ENCODE results near the gene PRXL2B. TPM values are rescaled to one million over a fixed set of nuclear protein-coding genes. Genes with fewer than 3 reads are reported as not detected.

The PRXL2B gene
- total and polyA plus RNA-seq, 2 experiments from 2014 or later, result 25.5 to 44.0 TPM

DNA sequence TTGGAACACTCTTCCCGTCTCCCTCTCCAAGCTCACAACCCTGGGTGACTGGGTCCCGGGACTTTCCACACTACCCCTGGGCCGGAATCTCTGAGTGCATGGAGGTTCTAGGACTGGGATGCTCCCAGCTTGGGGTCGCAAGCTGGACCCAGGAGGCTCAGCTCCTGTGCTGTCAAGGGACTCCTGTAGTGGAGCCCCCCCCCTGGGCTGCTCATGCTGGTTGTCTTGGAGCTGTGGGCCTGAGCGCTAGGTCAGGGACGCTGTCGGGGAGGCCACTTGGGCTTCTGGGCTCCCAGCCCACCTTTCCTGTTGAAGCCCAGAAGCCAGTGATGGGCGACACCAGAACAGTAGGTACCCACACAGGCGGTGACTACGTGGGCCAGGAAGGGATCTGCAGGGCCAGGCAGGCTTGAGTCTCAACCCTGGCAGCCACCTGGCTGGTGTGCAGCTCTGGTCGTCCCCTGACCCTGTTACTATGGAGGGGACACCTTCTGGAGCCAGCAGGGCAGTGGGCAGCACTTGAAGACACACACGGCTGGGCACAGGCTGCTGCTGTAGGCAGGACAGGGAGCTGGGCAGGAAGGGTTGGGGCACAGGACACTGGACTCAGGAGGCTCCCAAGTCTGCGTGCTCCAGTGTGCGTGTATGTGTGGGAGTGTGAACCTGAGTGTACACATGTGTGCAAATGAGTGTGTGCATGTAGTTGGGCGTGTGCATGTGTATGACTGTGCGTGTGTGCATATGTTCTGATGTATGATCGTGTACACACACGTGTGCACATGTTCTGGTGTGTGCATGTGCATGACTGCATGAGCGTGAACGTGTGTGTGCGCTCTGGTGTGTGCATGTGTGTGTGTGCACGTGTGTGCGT lies 43.3 kb downstream of the PRXL2B start:
- no peak overlapping the region for H3K27ac Mint-ChIP-seq
- peaks cover 8% of the 10 kb centered on the region for H3K9me3 Mint-ChIP-seq
- H2AFZ ChIP-seq, result no peak overlapping the region
- ATAC-seq (no peak), DNase-seq (ENCODE audit: low spot score) (no peak)
- H3K36me3 Mint-ChIP-seq (ENCODE audit: low read depth), result no peaks in the 10 kb centered on the region
- peaks cover 18% of the 10 kb centered on the region for H3K4me1 Mint-ChIP-seq
- H3K4me1 ChIP-seq (ENCODE audit: insufficient read depth), result peaks cover 11% of the 10 kb centered on the region
- H3K4me3 Mint-ChIP-seq, result peak overlapping the region; percentile 63
- no peaks in the 10 kb centered on the region for H3K36me3 ChIP-seq (ENCODE audit: insufficient read depth)
- H3K27ac ChIP-seq (ENCODE audit: low read depth), result no peak overlapping the region
- no peaks in the 10 kb centered on the region for H4K20me1 ChIP-seq (replicated peaks; ENCODE audit: insufficient read depth)
- no peak for TF ChIP-seq ZNF331 (CRISPR knock-in tag; IDR thresholded peaks at IDR 0.05; ENCODE audit: low read depth)
- TF ChIP-seq EZH2phosphoT487 (IDR thresholded peaks at IDR 0.05; ENCODE audit: unreplicated experiment), result no peak
- no peak for TF ChIP-seq JUNB (IDR thresholded peaks at IDR 0.05; ENCODE audit: unreplicated experiment)
- no peak for TF ChIP-seq POLR2AphosphoS5 (IDR thresholded peaks at IDR 0.05; ENCODE audit: low read depth)
- TF ChIP-seq, protein P1, sequence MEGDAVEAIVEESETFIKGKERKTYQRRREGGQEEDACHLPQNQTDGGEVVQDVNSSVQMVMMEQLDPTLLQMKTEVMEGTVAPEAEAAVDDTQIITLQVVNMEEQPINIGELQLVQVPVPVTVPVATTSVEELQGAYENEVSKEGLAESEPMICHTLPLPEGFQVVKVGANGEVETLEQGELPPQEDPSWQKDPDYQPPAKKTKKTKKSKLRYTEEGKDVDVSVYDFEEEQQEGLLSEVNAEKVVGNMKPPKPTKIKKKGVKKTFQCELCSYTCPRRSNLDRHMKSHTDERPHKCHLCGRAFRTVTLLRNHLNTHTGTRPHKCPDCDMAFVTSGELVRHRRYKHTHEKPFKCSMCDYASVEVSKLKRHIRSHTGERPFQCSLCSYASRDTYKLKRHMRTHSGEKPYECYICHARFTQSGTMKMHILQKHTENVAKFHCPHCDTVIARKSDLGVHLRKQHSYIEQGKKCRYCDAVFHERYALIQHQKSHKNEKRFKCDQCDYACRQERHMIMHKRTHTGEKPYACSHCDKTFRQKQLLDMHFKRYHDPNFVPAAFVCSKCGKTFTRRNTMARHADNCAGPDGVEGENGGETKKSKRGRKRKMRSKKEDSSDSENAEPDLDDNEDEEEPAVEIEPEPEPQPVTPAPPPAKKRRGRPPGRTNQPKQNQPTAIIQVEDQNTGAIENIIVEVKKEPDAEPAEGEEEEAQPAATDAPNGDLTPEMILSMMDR (conservative IDR thresholded peaks at IDR 0.05; ENCODE audit: low read depth in 2 of 2), result no peak
- no peak for TF ChIP-seq EZH2 (IDR thresholded peaks at IDR 0.05; ENCODE audit: low read depth, unreplicated experiment)
- TF ChIP-seq STAT1 (IDR thresholded peaks at IDR 0.05; ENCODE audit: unreplicated experiment), result no peak
- no peak for TF ChIP-seq NANOG (IDR thresholded peaks at IDR 0.05; ENCODE audit: borderline replicate concordance)
- no peak for TF ChIP-seq ZNF114 (CRISPR knock-in tag; IDR thresholded peaks at IDR 0.05)
- no peak for TF ChIP-seq REST (IDR thresholded peaks at IDR 0.05; ENCODE audit: unreplicated experiment)
- no peak for TF ChIP-seq ETS1 (IDR thresholded peaks at IDR 0.05)
- no peak for TF ChIP-seq CREB1 (CRISPR knock-in tag; IDR thresholded peaks at IDR 0.05; ENCODE audit: low read depth)
- TF ChIP-seq, protein P2, sequence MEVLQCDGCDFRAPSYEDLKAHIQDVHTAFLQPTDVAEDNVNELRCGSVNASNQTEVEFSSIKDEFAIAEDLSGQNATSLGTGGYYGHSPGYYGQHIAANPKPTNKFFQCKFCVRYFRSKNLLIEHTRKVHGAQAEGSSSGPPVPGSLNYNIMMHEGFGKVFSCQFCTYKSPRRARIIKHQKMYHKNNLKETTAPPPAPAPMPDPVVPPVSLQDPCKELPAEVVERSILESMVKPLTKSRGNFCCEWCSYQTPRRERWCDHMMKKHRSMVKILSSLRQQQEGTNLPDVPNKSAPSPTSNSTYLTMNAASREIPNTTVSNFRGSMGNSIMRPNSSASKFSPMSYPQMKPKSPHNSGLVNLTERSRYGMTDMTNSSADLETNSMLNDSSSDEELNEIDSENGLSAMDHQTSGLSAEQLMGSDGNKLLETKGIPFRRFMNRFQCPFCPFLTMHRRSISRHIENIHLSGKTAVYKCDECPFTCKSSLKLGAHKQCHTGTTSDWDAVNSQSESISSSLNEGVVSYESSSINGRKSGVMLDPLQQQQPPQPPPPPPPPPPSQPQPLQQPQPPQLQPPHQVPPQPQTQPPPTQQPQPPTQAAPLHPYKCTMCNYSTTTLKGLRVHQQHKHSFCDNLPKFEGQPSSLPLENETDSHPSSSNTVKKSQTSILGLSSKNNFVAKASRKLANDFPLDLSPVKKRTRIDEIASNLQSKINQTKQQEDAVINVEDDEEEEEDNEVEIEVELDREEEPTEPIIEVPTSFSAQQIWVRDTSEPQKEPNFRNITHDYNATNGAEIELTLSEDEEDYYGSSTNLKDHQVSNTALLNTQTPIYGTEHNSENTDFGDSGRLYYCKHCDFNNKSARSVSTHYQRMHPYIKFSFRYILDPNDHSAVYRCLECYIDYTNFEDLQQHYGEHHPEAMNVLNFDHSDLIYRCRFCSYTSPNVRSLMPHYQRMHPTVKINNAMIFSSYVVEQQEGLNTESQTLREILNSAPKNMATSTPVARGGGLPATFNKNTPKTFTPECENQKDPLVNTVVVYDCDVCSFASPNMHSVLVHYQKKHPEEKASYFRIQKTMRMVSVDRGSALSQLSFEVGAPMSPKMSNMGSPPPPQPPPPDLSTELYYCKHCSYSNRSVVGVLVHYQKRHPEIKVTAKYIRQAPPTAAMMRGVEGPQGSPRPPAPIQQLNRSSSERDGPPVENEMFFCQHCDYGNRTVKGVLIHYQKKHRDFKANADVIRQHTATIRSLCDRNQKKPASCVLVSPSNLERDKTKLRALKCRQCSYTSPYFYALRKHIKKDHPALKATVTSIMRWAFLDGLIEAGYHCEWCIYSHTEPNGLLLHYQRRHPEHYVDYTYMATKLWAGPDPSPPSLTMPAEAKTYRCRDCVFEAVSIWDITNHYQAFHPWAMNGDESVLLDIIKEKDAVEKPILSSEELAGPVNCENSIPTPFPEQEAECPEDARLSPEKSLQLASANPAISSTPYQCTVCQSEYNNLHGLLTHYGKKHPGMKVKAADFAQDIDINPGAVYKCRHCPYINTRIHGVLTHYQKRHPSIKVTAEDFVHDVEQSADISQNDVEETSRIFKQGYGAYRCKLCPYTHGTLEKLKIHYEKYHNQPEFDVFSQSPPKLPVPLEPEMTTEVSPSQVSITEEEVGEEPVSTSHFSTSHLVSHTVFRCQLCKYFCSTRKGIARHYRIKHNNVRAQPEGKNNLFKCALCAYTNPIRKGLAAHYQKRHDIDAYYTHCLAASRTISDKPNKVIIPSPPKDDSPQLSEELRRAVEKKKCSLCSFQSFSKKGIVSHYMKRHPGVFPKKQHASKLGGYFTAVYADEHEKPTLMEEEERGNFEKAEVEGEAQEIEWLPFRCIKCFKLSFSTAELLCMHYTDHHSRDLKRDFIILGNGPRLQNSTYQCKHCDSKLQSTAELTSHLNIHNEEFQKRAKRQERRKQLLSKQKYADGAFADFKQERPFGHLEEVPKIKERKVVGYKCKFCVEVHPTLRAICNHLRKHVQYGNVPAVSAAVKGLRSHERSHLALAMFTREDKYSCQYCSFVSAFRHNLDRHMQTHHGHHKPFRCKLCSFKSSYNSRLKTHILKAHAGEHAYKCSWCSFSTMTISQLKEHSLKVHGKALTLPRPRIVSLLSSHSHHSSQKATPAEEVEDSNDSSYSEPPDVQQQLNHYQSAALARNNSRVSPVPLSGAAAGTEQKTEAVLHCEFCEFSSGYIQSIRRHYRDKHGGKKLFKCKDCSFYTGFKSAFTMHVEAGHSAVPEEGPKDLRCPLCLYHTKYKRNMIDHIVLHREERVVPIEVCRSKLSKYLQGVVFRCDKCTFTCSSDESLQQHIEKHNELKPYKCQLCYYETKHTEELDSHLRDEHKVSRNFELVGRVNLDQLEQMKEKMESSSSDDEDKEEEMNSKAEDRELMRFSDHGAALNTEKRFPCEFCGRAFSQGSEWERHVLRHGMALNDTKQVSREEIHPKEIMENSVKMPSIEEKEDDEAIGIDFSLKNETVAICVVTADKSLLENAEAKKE (CRISPR knock-in tag; IDR thresholded peaks at IDR 0.05), result no peak
- peaks cover 10% of the 10 kb centered on the region; the same call in 1 of the 2 replicates for H3F3A ChIP-seq (replicated peaks; ENCODE audit: low read depth)
- H3K27me3 Mint-ChIP-seq (ENCODE audit: insufficient read depth, low read depth, poor library complexity), result peaks cover 53% of the 10 kb centered on the region
- H3K4me3 ChIP-seq, result peak overlapping the region; percentile 57; the same call in 1 of the 2 replicates
- no peaks in the 10 kb centered on the region for H3K79me2 ChIP-seq (replicated peaks; ENCODE audit: insufficient read depth)
- H3K4me2 ChIP-seq, result peak overlapping the region; percentile 75
- H3K27me3 ChIP-seq (ENCODE audit: insufficient read depth), result peaks cover 47% of the 10 kb centered on the region
- H3K9me2 ChIP-seq (ENCODE audit: insufficient read depth), result no peaks in the 10 kb centered on the region
